HG03135 (cell line): ENCODE data around the gene TRIP13.
"Not testable (repeated sequence)": the region's sequence is repeated elsewhere in the genome, so short reads cannot be mapped to it uniquely, and the experiment has no call there.

Experiments used
- ATAC-seq: cut with Tn5 transposase; IDR thresholded peaks from one replicate; pipeline ENCODE4 v1.9.1; 2021; ENCODE audit warnings: mild to moderate bottlenecking, moderate library complexity; ENCODE audit not compliant: unreplicated experiment

The TRIP13 gene

DNA sequence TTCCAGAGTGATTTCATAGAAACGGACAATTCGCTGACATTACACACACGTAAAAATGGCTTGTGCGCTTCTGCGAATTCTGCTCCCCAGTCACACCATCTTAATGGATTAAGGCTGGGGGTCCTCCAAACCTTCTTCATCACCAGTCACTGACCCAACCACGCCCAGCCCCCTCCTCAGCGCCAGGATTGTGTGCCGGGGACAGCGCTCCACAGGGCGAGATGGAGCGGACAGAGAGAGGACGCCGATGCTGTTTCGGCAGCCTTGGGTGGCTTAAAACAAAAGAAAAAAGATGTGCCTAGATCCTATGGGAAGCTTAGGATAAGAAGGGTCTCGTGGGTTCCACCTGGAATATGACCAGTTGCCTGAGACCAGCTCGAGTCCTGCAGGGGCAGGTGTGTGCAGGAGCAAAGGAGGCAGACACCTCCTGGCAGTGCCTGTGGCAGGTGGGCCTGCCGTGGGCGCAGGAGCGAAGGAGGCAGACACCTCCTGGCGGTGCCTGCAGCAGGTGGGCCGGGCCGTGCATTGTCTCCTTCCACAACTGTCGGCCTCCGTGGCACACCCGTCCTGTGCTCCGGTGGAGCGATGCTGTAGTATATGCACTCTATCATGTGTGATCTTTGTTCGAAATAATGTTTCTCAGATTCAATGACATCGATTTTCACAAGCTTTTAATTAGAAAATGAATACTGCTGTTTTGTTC, 20.9 kb upstream of the TRIP13 start:
- ATAC-seq, result no peak

- ATAC-seq, result no peak
These were observed 20.4 kb upstream of the TRIP13 start for GRCh38 chr5:872301-872700.

GRCh38 chr5:873328-873727, 19.4 kb upstream of the TRIP13 start:
- no peak for ATAC-seq

- no peak for ATAC-seq
These were observed 16.8 kb upstream of the TRIP13 start for GRCh38 chr5:875931-876330.

GRCh38 chr5:876398-877365, 16.0 kb upstream of the TRIP13 start:
- no peak for ATAC-seq

DNA sequence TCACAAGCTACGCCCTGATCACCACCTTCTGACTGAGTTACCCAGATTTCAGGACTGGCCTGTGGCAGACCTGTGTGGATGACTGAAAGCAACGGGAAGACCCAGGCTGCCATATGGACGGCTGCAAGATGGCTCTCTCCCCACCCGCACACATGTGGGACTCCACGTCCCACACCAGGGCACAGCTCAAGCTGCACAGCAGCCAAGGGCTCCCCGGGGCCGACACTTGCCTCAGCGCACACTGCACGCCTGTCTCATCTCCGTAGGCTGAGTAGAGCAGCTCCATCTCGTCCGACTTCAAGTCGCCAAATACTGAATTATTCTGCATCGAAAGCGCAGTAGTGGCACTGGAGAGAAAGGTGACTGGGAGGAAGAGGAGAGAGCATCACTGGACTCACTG, 14.6 kb upstream of the TRIP13 start:
- ATAC-seq, result no peak

- not testable (repeated sequence) for ATAC-seq
These were observed 14.0 kb upstream of the TRIP13 start for GRCh38 chr5:878677-879076.

DNA sequence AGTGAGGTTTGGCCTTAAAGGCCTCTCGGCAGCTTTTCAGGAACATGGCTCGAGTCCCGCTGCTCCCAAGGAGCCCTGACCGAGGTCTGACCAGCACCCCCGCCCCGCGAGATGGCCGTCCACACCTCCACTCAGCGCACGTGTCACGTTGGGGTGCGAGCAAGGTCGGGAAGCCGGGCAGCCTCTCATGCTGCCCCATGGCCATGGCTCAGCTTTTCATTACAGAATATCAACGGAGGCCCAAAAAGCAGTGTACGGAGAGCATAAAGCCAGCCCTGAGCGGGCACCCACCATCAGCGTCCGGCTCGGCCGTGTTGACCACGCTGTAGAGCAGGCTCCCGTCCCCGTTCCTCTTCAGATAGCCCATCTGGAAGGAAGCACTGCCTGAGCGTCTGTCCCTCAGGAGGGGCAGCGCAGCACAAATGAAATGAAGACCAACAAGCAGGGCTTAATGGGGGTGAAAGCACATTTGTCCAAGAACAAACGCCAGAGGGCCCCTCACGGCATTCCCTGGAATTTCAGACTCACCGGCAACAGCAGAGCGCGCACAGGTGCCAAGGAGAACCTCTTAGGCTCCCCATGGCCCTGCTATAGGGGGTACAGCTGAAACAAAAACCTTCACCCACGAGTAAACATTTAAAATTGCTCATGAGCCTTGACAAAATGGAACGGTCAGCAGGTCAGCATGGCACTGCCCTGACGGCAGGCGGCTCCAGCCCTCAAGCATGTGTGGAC, 11.7 kb upstream of the TRIP13 start:
- no peak for ATAC-seq

GRCh38 chr5:881551-881935, 11.1 kb upstream of the TRIP13 start:
- no peak for ATAC-seq

DNA sequence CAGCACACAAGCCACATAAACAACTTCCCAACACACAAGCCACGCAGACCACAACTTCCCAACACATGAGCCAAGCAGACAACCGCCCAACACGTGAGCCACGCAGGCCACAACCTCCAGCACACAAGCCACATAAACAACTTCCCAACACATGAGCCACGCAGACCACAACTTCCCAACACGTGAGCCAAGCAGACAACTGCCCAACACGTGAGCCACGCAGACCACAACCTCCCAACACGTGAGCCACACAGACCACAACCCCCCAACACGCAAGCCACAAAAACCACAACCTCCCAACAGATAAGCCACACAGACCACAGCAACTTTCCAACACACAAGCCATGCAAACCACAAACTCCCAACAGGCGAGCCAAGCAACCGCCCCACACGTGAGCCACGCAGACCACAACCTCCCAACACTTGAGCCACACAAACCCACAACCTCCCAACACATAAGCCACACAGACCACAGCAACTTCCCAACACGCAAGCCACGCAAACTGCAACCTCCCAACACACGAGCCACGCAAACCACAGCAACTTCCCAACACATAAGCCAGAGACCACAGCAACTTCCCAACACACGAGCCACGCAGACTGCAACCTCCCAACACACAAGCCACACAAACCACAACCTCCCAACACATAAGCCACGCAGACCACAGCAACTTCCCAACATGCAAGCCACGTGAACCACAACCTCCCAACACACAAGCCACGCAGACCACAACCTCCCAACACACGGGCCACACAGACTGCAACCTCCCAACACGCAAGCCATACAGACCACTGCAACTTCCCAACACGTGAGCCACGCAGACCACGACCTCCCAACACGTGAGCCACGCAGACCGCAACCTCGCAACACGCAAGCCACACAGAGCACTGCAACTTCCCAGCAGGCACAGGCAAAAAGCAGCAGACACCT, 10.2 kb upstream of the TRIP13 start:
- no peak for ATAC-seq

- no peak for ATAC-seq
These were observed 9.1 kb upstream of the TRIP13 start for GRCh38 chr5:883475-884181.

- ATAC-seq, result no peak
These were observed 8.1 kb upstream of the TRIP13 start for GRCh38 chr5:884345-885126.

- no peak for ATAC-seq
These were observed 7.6 kb upstream of the TRIP13 start for GRCh38 chr5:885127-885442.

GRCh38 chr5:885529-885928, 7.2 kb upstream of the TRIP13 start:
- ATAC-seq, result no peak

- ATAC-seq, result no peak
These were observed 6.6 kb upstream of the TRIP13 start for GRCh38 chr5:886036-886435.

GRCh38 chr5:886716-887325, 5.9 kb upstream of the TRIP13 start:
- no peak for ATAC-seq

- no peak for ATAC-seq
These were observed 4.6 kb upstream of the TRIP13 start for GRCh38 chr5:887947-888637.

GRCh38 chr5:888638-889035, 4.0 kb upstream of the TRIP13 start:
- ATAC-seq, result no peak
